ENCODE results near the gene EFCAB9. TPM values are rescaled to one million over a fixed set of nuclear protein-coding genes. Genes with fewer than 3 reads are reported as not detected.
"Not testable (repeated sequence)": the region's sequence is repeated elsewhere in the genome, so short reads cannot be mapped to it uniquely, and the experiment has no call there.

Gene EFCAB9
- total RNA-seq, 1 donor from 2014 or later = not detected

- Mint-ChIP-seq H3K36me3 (ENCODE audit: unreplicated experiment) (peaks cover under 1% of the 10 kb centered on the region), H3K27me3 (ENCODE audit: unreplicated experiment) (no peaks in the 10 kb centered on the region), H3K27ac (ENCODE audit: unreplicated experiment) (peak within 1 kb of the TSS; percentile 99), H3K9me3 (ENCODE audit: unreplicated experiment) (no peaks in the 10 kb centered on the region), H3K4me1 (ENCODE audit: unreplicated experiment) (peaks cover 51% of the 10 kb centered on the region), H3K4me3 (ENCODE audit: unreplicated experiment) (peak within 1 kb of the TSS; percentile 98)
- peak; percentile 96 for DNase-seq (ENCODE audit: extremely low spot score, unreplicated experiment)
- TF ChIP-seq, protein P1, sequence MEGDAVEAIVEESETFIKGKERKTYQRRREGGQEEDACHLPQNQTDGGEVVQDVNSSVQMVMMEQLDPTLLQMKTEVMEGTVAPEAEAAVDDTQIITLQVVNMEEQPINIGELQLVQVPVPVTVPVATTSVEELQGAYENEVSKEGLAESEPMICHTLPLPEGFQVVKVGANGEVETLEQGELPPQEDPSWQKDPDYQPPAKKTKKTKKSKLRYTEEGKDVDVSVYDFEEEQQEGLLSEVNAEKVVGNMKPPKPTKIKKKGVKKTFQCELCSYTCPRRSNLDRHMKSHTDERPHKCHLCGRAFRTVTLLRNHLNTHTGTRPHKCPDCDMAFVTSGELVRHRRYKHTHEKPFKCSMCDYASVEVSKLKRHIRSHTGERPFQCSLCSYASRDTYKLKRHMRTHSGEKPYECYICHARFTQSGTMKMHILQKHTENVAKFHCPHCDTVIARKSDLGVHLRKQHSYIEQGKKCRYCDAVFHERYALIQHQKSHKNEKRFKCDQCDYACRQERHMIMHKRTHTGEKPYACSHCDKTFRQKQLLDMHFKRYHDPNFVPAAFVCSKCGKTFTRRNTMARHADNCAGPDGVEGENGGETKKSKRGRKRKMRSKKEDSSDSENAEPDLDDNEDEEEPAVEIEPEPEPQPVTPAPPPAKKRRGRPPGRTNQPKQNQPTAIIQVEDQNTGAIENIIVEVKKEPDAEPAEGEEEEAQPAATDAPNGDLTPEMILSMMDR (IDR thresholded peaks at IDR 0.05) = peak; percentile 97
Measured at GRCh38 chr5:172188033-172188892, 5.7 kb upstream of the EFCAB9 start, which contains the start of gene STK10. TSS of gene STK10 (minus strand) at chr5:172188224. CDS start at chr5:172188042, 182 bp downstream.

GRCh38 chr5:172188893-172189692 is 4.9 kb upstream of the EFCAB9 start:
- TF ChIP-seq, protein P1 (IDR thresholded peaks at IDR 0.05) = no peak
- H3K27me3 Mint-ChIP-seq (ENCODE audit: unreplicated experiment) = no peaks in the 10 kb centered on the region
- peaks cover 45% of the 10 kb centered on the region for H3K4me1 Mint-ChIP-seq (ENCODE audit: unreplicated experiment)
- DNase-seq (ENCODE audit: extremely low spot score, unreplicated experiment) = no peak
- H3K4me3 Mint-ChIP-seq (ENCODE audit: unreplicated experiment) = peak overlapping the region; percentile 74
- H3K36me3 Mint-ChIP-seq (ENCODE audit: unreplicated experiment) = no peaks in the 10 kb centered on the region
- no peaks in the 10 kb centered on the region for H3K9me3 Mint-ChIP-seq (ENCODE audit: unreplicated experiment)
- H3K27ac Mint-ChIP-seq (ENCODE audit: unreplicated experiment) = peak overlapping the region; percentile 99

- DNase-seq (ENCODE audit: extremely low spot score, unreplicated experiment) = no peak
- H3K36me3 Mint-ChIP-seq (ENCODE audit: unreplicated experiment) = no peaks in the 10 kb centered on the region
- peaks cover 40% of the 10 kb centered on the region for H3K4me1 Mint-ChIP-seq (ENCODE audit: unreplicated experiment)
- no peaks in the 10 kb centered on the region for H3K27me3 Mint-ChIP-seq (ENCODE audit: unreplicated experiment)
- peak overlapping the region; percentile 73 for H3K4me3 Mint-ChIP-seq (ENCODE audit: unreplicated experiment)
- TF ChIP-seq, protein P1 (IDR thresholded peaks at IDR 0.05) = no peak
- H3K27ac Mint-ChIP-seq (ENCODE audit: unreplicated experiment) = peak overlapping the region; percentile 99
- H3K9me3 Mint-ChIP-seq (ENCODE audit: unreplicated experiment) = no peaks in the 10 kb centered on the region
Measured at GRCh38 chr5:172189693-172190296, 4.2 kb upstream of the EFCAB9 start.

GRCh38 chr5:172194985-172195774 is 1.2 kb downstream of the EFCAB9 start:
- no peaks in the 10 kb centered on the region for H3K9me3 Mint-ChIP-seq (ENCODE audit: unreplicated experiment)
- H3K27me3 Mint-ChIP-seq (ENCODE audit: unreplicated experiment) = no peaks in the 10 kb centered on the region
- no peak for DNase-seq (ENCODE audit: extremely low spot score, unreplicated experiment)

GRCh38 chr5:172197775-172198174 is 3.8 kb downstream of the EFCAB9 start:
- not testable (repeated sequence) for H3K9me3 Mint-ChIP-seq (ENCODE audit: unreplicated experiment); H3K27ac Mint-ChIP-seq (ENCODE audit: unreplicated experiment); H3K4me1 Mint-ChIP-seq (ENCODE audit: unreplicated experiment); H3K36me3 Mint-ChIP-seq (ENCODE audit: unreplicated experiment); H3K4me3 Mint-ChIP-seq (ENCODE audit: unreplicated experiment); DNase-seq (ENCODE audit: extremely low spot score, unreplicated experiment); H3K27me3 Mint-ChIP-seq (ENCODE audit: unreplicated experiment)

More at GRCh38 chr5:172194985-172195774, 1.2 kb downstream of the EFCAB9 start:
- Mint-ChIP-seq H3K4me3 (ENCODE audit: unreplicated experiment) (no peak overlapping the region), H3K36me3 (ENCODE audit: unreplicated experiment) (no peaks in the 10 kb centered on the region), H3K27ac (ENCODE audit: unreplicated experiment) (no peak overlapping the region), H3K4me1 (ENCODE audit: unreplicated experiment) (peaks cover under 1% of the 10 kb centered on the region)
- TF ChIP-seq, protein P1 (IDR thresholded peaks at IDR 0.05) = no peak

All from osteocyte (in vitro differentiated cells).